Stromal cell of bone marrow (primary cell): Measurements from ENCODE around the gene FMC1.
"Not testable (repeated sequence)": the region's sequence is repeated elsewhere in the genome, so short reads cannot be mapped to it uniquely, and the experiment has no call there.

Experiments used
- DNase-seq: peaks from one replicate; pipeline ENCODE4 v3.0.0-alpha.2; 2012; ENCODE audit warnings: low read depth

The FMC1 gene

GRCh38 chr7:139340037-139340807 is 915 bp upstream of the FMC1 start:
- DNase-seq, result peak; percentile 99

GRCh38 chr7:139340808-139341057 is 404 bp upstream of the FMC1 start:
- DNase-seq, result no peak

- no peak for DNase-seq
Measured at GRCh38 chr7:139341776-139342226, 664 bp downstream of the FMC1 start.

GRCh38 chr7:139345042-139345441 is 3.9 kb downstream of the FMC1 start:
- DNase-seq, result no peak

GRCh38 chr7:139351027-139351426 is 9.9 kb downstream of the FMC1 start:
- DNase-seq, result no peak

- DNase-seq, result no peak
Measured at GRCh38 chr7:139354729-139355128, 13.6 kb downstream of the FMC1 start.

- DNase-seq, result no peak
Measured at GRCh38 chr7:139355320-139355719, 14.2 kb downstream of the FMC1 start.

GRCh38 chr7:139357729-139358506 is 16.8 kb downstream of the FMC1 start:
- DNase-seq, result not testable (repeated sequence)

- DNase-seq, result no peak
Measured at GRCh38 chr7:139358541-139359365, 17.6 kb downstream of the FMC1 start.

GRCh38 chr7:139359366-139360209 is 18.5 kb downstream of the FMC1 start, which contains the start of gene LUC7L2:
LUC7L2 (plus strand) TSS chr7:139359894; CDS start chr7:139360262, 368 bp downstream.
- peak; percentile 98 for DNase-seq

- DNase-seq, result peak; percentile 89
Measured at GRCh38 chr7:139360210-139360947, 19.2 kb downstream of the FMC1 start.

GRCh38 chr7:139360948-139361307 is 19.8 kb downstream of the FMC1 start:
- DNase-seq, result no peak

GRCh38 chr7:139361523-139361922 is 20.4 kb downstream of the FMC1 start:
- DNase-seq, result no peak

GRCh38 chr7:139362302-139362701 is 21.2 kb downstream of the FMC1 start:
- no peak for DNase-seq

GRCh38 chr7:139362981-139363380 is 21.8 kb downstream of the FMC1 start:
- DNase-seq, result no peak

- no peak for DNase-seq
Measured at GRCh38 chr7:139365336-139365735, 24.2 kb downstream of the FMC1 start.

GRCh38 chr7:139366400-139366799 is 25.3 kb downstream of the FMC1 start:
- no peak for DNase-seq

GRCh38 chr7:139367438-139368155 is 26.5 kb downstream of the FMC1 start:
- DNase-seq, result no peak

- no peak for DNase-seq
Measured at GRCh38 chr7:139370301-139370942, 29.3 kb downstream of the FMC1 start.

GRCh38 chr7:139370943-139371313 is 29.8 kb downstream of the FMC1 start:
- no peak for DNase-seq
